ENCODE results near the gene SUPT6H. TPM values are rescaled to one million over a fixed set of nuclear protein-coding genes. Genes with fewer than 3 reads are reported as not detected.
"Not testable (repeated sequence)": the region's sequence is repeated elsewhere in the genome, so short reads cannot be mapped to it uniquely, and the experiment has no call there.

SUPT6H gene
- total RNA-seq, 2 experiments from 2014 or later, result 33.7 to 76.5 TPM

- Histone ChIP-seq H3K27ac (ENCODE audit: low read depth, low read length, poor library complexity, severe bottlenecking) (no peak overlapping the region), H3K4me1 (ENCODE audit: insufficient read depth, low read length, poor library complexity, severe bottlenecking) (peaks cover 38% of the 10 kb centered on the region), H3K9me3 (ENCODE audit: low read length) (no peaks in the 10 kb centered on the region), H3K36me3 (ENCODE audit: insufficient read depth, low read length) (peaks cover 14% of the 10 kb centered on the region), H4K20me1 (ENCODE audit: insufficient read depth, low read length) (no peaks in the 10 kb centered on the region), H3K4me2 (ENCODE audit: low read length) (no peak overlapping the region), H3K9me2 (ENCODE audit: insufficient read depth, low read length) (no peaks in the 10 kb centered on the region), H3K79me2 (ENCODE audit: insufficient read depth, low read depth, low read length) (no peaks in the 10 kb centered on the region; the same call in 1 of the 2 replicates), H3K4me3 (ENCODE audit: low read depth, low read length, poor library complexity, severe bottlenecking) (no peak overlapping the region), H2AFZ (ENCODE audit: low read length) (no peak overlapping the region)
- TF ChIP-seq CTCF (conservative IDR thresholded peaks at IDR 0.05; ENCODE audit: low read length) (no peak), EZH2phosphoT487 (IDR thresholded peaks at IDR 0.05; ENCODE audit: borderline replicate concordance, low read depth, low read length) (no peak)
- intact Hi-C loops (cut with micrococcal nuclease; ENCODE audit: unreplicated experiment), result no loop called here
- ChIA-PET CTCF (ENCODE audit: unreplicated experiment) (no interaction called here), POLR2A (no interaction called here)
- no TSS peak for BruUV-seq (replicated peaks)
- DNase-seq (ENCODE audit: low spot score), result no peak
Measured at GRCh38 chr17:28733346-28733745, 71.3 kb downstream of the SUPT6H start.

- peaks cover 3% of the 10 kb centered on the region; the same call in 1 of the 2 replicates for H3K79me2 ChIP-seq (ENCODE audit: insufficient read depth, low read depth, low read length)
- TF ChIP-seq CTCF (conservative IDR thresholded peaks at IDR 0.05; ENCODE audit: low read length) (no peak), EZH2phosphoT487 (IDR thresholded peaks at IDR 0.05; ENCODE audit: borderline replicate concordance, low read depth, low read length) (no peak)
- H2AFZ ChIP-seq (ENCODE audit: low read length), result no peak overlapping the region
- no TSS peak for BruUV-seq (replicated peaks)
- ChIA-PET CTCF (ENCODE audit: unreplicated experiment) (no interaction called here), POLR2A (interaction anchor here (1.1 to 1.6 kb wide), 2 partner anchors 15 to 16 kb away, joined by 3 to 5 read pairs; partner anchors contain the start of gene RPL23A)
- peaks cover 43% of the 10 kb centered on the region for H3K4me1 ChIP-seq (ENCODE audit: insufficient read depth, low read length, poor library complexity, severe bottlenecking)
- no peak overlapping the region for H3K4me2 ChIP-seq (ENCODE audit: low read length)
- DNase-seq (ENCODE audit: low spot score), result no peak
- H4K20me1 ChIP-seq (ENCODE audit: insufficient read depth, low read length), result no peaks in the 10 kb centered on the region
- H3K36me3 ChIP-seq (ENCODE audit: insufficient read depth, low read length), result peaks cover 21% of the 10 kb centered on the region
- H3K9me3 ChIP-seq (ENCODE audit: low read length), result peaks cover 3% of the 10 kb centered on the region; the same call in 1 of the 2 replicates
- H3K9me2 ChIP-seq (ENCODE audit: insufficient read depth, low read length), result no peaks in the 10 kb centered on the region
- H3K27ac ChIP-seq (ENCODE audit: low read depth, low read length, poor library complexity, severe bottlenecking), result no peak overlapping the region
- H3K4me3 ChIP-seq (ENCODE audit: low read depth, low read length, poor library complexity, severe bottlenecking), result no peak overlapping the region
- intact Hi-C loops (cut with micrococcal nuclease; ENCODE audit: unreplicated experiment), result no loop called here
Measured at GRCh38 chr17:28734712-28735241, 72.8 kb downstream of the SUPT6H start.

- no peak overlapping the region for H3K4me3 ChIP-seq (ENCODE audit: low read depth, low read length, poor library complexity, severe bottlenecking)
- CTCF ChIA-PET (ENCODE audit: unreplicated experiment), result no interaction called here
- no peak overlapping the region for H3K27ac ChIP-seq (ENCODE audit: low read depth, low read length, poor library complexity, severe bottlenecking)
- H3K9me2 ChIP-seq (ENCODE audit: insufficient read depth, low read length), result no peaks in the 10 kb centered on the region
- intact Hi-C loops (cut with micrococcal nuclease; ENCODE audit: unreplicated experiment), result no loop called here
- no peak for DNase-seq (ENCODE audit: low spot score)
- H3K79me2 ChIP-seq (ENCODE audit: insufficient read depth, low read depth, low read length), result peaks cover 8% of the 10 kb centered on the region; the same call in 1 of the 2 replicates
- POLR2A ChIA-PET, result interaction anchor here (1.1 to 1.6 kb wide), 2 partner anchors 15 to 16 kb away, joined by 3 to 5 read pairs; partner anchors contain the start of gene RPL23A
- no peak overlapping the region for H2AFZ ChIP-seq (ENCODE audit: low read length)
- H3K36me3 ChIP-seq (ENCODE audit: insufficient read depth, low read length), result peaks cover 26% of the 10 kb centered on the region
- peaks cover 3% of the 10 kb centered on the region; the same call in 1 of the 2 replicates for H3K9me3 ChIP-seq (ENCODE audit: low read length)
- no TSS peak for BruUV-seq (replicated peaks)
- H4K20me1 ChIP-seq (ENCODE audit: insufficient read depth, low read length), result no peaks in the 10 kb centered on the region
- H3K4me2 ChIP-seq (ENCODE audit: low read length), result no peak overlapping the region
- TF ChIP-seq CTCF (conservative IDR thresholded peaks at IDR 0.05; ENCODE audit: low read length), result no peak
- no peak for TF ChIP-seq EZH2phosphoT487 (IDR thresholded peaks at IDR 0.05; ENCODE audit: borderline replicate concordance, low read depth, low read length)
- H3K4me1 ChIP-seq (ENCODE audit: insufficient read depth, low read length, poor library complexity, severe bottlenecking), result peaks cover 45% of the 10 kb centered on the region
Measured at GRCh38 chr17:28735242-28735722, 73.3 kb downstream of the SUPT6H start.

DNA sequence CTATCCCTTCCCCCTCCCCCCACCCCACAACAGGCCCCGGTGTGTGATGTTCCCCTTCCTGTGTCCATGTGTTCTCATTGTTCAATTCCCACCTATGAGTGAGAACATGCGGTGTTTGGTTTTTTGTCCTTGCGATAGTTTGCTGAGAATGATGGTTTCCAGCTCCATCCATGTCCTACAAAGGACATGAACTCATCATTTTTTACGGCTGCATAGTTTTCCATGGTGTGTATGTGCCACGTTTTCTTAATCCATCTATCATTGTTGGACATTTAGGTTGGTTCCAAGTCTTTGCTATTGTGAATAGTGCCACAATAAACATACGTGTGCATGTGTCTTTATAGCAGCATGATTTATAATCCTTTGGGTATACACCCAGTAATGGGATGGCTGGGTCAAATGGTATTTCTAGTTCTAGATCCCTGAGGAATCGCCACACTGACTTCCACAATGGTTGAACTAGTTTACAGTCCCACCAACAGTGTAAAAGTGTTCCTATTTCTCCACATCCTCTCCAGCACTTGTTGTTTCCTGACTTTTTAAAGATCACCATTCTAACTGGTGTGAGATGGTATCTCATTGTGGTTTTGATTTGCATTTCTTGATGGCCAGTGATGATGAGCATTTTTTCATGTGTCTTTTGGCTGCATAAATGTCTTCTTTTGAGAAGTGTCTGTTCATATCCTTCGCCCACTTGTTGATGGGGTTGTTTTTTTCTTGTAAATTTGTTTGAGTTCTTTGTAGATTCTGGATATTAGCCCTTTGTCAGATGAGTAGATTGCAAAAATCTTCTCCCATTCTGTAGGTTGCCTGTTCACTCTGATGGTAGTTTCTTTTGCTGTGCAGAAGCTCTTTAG, 74.1 kb downstream of the SUPT6H start:
- H3K4me2 ChIP-seq (ENCODE audit: low read length); intact Hi-C loops (cut with micrococcal nuclease; ENCODE audit: unreplicated experiment); H3K27ac ChIP-seq (ENCODE audit: low read depth, low read length, poor library complexity, severe bottlenecking); DNase-seq (ENCODE audit: low spot score); H4K20me1 ChIP-seq (ENCODE audit: insufficient read depth, low read length); H3K4me3 ChIP-seq (ENCODE audit: low read depth, low read length, poor library complexity, severe bottlenecking); CTCF ChIA-PET (ENCODE audit: unreplicated experiment); H2AFZ ChIP-seq (ENCODE audit: low read length); H3K9me2 ChIP-seq (ENCODE audit: insufficient read depth, low read length); H3K9me3 ChIP-seq (ENCODE audit: low read length): not testable (repeated sequence)
- Histone ChIP-seq H3K4me1 (ENCODE audit: insufficient read depth, low read length, poor library complexity, severe bottlenecking) (peaks cover 54% of the 10 kb centered on the region), H3K79me2 (ENCODE audit: insufficient read depth, low read depth, low read length) (peaks cover 10% of the 10 kb centered on the region; the same call in 1 of the 2 replicates), H3K36me3 (ENCODE audit: insufficient read depth, low read length) (peaks cover 32% of the 10 kb centered on the region)
- BruUV-seq (replicated peaks), result TSS peak; percentile 81
- POLR2A ChIA-PET, result interaction anchor here (1.1 kb wide), 1 partner anchor 16 kb away, joined by 3 read pairs; the partner anchor contains the start of gene RPL23A

Data from OCI-LY7 (cell line).